AG08395 (cell line): ENCODE measurements around the gene ADGRA1.
"Not testable (repeated sequence)": the region's sequence is repeated elsewhere in the genome, so short reads cannot be mapped to it uniquely, and the experiment has no call there.

Experiments
- DNase-seq: peaks from one replicate; pipeline ENCODE4 v3.0.0; 2012; ENCODE audit warnings: mixed read lengths, low spot score

The ADGRA1 gene

GRCh38 chr10:133150226-133150625, 62.5 kb downstream of the ADGRA1 start:
- DNase-seq: no peak

GRCh38 chr10:133150656-133151055, 62.9 kb downstream of the ADGRA1 start:
- DNase-seq: no peak

GRCh38 chr10:133151071-133151470, 63.3 kb downstream of the ADGRA1 start:
- not testable (repeated sequence) for DNase-seq

GRCh38 chr10:133151543-133151972, 63.8 kb downstream of the ADGRA1 start:
- DNase-seq: no peak

- no peak for DNase-seq
Observed at GRCh38 chr10:133154411-133154810, 66.7 kb downstream of the ADGRA1 start.

- no peak for DNase-seq
Observed at GRCh38 chr10:133154996-133155778, 67.5 kb downstream of the ADGRA1 start.

GRCh38 chr10:133156674-133157579, 69.2 kb downstream of the ADGRA1 start:
- no peak for DNase-seq

GRCh38 chr10:133157662-133158436, 70.1 kb downstream of the ADGRA1 start:
- no peak for DNase-seq

- no peak for DNase-seq
Observed at GRCh38 chr10:133158437-133158755, 70.7 kb downstream of the ADGRA1 start.

DNA sequence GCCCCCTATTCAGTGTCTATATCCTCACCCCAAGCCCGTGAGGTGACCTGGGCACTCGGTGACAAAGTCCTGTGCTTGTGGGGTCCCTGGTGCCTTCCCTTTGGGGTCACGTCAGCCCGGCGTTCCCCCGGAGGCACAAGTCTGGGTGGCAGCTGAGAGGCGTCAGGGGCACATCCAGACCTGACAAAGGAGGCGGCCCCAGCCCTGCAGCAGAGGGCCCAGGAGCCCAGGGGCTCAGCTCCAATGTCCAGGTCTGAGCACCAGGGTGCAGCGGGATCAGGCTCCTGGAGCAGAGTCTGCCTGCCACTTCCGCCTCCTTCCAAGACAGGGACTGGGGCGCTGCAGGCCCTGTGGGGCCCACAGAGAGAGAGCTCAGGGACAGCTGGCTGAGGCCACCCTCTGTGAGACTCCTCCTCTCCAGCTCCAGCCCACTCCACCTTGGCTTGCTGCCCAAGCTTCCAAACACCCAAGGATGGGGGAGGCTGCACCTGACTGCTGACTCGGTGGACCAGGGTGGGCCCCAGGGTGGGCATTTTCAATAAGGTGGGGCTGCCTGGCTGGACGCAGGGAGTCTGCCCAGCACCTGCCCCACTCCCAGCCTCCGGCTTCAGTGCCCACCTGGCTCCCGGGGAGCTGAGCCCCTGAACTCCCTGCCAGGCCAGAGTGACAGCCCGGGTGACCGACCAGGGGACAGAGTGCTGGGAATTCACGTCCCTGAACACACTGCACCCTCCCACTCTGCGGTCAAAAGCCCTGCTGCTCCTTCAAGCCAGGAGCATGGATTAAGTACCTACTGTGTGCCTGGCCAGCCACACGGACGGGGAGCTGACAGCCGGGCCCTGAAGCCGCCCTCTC, 71.3 kb downstream of the ADGRA1 start:
- DNase-seq: peak; percentile 10

DNA sequence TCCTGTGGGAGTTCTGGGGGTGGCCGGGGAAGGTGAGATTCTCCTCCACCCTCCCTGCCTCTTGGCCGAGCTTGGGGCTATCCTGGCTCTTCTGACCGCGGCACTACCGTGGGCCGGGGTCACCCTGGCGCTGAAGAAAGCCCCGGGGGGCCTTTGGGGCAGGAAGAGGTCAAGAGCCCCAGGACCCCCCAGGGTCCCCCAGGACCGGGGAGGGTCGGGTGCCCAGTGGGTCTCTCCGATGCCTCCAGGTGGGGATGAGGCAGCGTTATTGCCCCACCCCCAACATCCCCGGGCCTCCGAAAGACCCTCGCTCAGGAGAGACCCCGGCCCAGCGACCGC, 71.9 kb downstream of the ADGRA1 start:
- no peak for DNase-seq

DNA sequence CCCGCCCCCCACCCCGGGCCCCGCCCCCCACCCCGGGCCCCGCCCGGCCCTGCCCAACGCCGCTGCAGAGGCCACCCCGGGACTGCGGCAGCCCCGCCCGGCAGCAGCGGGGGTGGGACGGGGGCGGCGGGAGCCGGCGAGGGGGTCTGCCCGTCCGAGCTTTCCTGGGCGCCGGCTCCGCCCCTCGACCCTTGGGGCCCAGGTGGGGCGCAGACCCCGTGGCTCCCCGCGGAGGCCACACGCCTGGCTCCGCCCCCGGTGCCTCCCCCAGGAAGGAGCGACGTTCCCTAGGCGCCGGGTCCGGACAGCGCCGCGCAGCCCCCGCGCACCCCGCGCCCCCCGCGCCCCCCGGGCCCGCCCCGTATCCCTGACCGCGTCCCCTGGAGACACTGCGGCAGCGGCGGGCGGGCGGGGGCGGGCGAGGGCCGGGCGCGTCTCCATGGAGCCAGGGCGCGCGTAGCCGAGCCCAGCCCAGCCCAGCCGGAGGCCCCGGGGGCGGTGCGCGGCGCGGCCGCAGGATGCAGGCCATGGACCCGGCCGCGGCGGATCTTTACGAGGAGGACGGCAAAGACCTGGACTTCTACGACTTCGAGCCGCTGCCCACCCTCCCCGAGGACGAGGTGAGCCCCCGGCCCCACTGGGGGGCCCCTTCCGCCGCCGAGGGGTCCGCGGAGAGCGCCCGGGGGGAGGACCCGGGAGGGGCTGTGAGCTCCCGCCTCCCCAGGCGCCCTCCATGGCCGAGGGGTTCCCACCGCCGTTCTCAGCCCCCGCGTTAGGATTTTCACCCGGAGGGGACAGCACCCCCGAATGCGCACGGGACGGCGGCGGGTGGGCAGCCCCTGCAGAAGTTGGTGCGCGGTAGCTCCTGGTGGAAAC, 72.5 kb downstream of the ADGRA1 start, which contains the start of gene KNDC1:
Gene KNDC1, plus strand, starts transcription at position 270 of the 876 bp plus-strand sequence. Its CDS starts 249 bp downstream, at position 519.
- peak; percentile 78 for DNase-seq

GRCh38 chr10:133160826-133161471, 73.2 kb downstream of the ADGRA1 start:
- DNase-seq: no peak

DNA sequence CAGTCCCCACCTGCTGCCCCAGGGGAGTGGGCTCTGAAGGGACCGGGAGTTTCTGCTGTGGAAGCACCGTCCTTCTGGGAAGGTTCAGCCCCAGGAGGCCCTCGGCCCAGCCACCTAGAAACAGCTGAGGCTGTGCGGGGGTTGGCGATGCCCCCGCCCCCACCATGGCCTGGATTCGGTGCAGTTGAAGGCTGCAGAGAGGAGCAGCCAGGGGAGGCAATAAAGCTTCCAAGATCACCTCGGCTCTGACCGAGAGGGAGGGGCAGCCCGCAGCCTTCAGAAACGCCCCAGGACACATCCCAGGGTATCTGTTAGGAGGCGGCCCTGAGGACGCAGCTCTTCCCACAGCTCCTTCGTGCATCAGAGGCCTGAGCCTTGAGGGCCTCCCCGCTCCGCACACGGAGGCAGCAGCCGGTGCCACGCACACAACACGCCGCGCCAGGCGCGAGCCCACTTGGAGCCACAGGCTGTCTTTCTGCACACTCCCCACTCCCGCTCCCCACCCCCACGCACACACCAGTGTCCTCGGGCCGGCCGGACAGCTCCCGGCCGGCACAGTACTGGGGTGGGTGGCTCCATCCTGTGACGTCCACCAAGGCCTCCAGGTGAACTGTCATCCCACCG, 73.9 kb downstream of the ADGRA1 start:
- DNase-seq: no peak

DNA sequence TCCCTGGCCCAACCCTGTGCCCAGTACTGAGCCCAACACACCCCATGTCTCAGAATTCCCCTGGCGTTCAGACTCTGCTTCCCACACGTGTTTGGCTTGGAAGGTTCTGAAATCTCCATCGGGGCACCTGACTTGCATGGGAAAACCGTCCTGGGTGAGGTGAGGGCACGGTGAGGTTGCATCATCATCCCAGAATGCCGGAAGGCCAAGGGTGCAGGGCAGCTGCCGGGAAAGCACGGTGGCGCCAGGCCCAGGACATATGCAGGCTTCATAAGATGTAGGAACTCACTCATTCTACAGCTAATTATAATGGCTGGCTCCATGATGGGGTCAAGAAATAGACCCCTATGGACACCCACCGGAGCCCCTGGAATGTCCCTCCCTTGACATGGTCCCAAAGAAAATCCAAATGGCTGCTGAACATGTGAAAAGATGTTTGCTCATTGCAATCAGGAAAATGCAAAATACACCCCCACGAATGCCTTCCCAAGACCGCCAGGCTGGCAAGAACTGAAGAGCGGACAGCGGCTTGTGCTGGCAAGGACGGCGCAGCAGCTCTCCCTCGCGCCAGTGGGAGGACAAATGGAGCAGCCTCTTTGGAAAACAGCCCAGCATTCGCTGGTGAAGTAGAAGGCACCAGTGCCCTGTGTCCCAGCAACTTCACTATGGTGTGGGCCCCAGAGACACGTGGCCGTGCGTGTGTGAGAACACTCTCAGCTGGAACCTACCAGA, 74.6 kb downstream of the ADGRA1 start:
- DNase-seq: no peak

DNA sequence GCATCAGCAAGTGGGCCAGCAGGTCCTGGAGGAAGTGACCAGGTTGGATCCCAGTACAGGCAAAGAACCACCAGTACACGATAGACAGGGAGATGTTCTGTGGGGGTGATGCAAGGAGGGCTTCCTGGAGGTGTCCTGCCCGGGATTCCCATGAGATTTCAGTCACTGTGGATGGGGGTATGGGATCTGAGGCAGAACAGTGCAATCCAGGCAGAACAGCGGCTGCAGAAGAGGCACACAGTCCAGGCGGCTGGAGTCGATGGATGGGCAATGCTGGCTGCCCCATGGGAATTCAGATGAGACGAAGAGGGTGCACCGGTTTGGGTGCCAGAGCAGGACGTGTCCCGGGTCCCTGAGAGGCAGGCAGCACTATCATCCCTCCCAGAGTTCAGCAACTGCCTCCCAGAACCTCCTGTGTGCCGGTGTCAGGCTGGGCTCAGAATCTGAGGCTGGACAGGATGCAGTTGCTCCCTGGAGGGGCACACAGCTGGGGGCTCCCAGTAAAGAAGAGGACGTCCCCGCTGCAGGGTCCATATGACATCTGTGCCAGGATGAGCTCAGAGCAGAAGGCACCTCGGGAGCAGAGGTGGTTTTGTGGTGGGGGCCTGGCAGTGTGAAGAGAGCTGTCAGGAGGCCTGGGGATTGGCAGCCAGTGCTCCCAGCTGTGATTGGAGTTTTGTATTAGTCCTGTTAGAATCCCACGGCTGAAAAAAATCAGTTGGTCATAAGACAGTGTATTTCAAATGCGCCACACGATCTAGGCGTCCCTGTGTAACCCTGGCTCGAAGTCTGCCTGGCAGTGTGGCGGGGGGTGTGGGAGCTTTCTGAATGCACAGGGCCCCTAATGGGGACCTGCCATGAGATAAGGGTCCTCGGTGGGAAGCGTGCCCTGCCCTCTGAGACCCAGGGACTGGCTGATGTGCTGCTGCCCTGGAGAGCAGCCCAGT, 75.5 kb downstream of the ADGRA1 start:
- DNase-seq: no peak
